Activated CD4-positive, alpha-beta T cell treated with anti-CD3 and anti-CD28 coated beads, Interleukin-2, amount 10 ng/mL, durations not matched to agents 7 days and 5 days (primary cell): Measurements from ENCODE around the gene MYMX. TPM values are rescaled to one million over a fixed set of nuclear protein-coding genes. Genes with fewer than 3 reads are reported as not detected.
A peak's percentile ranks its signal among the peaks of the same experiment; 100 is the strongest.

Experiments
- CTCF ChIA-PET: fragments of 350-600 bp; sonication (Branson Sonifier 250); formaldehyde crosslinking; loops from one replicate; lab custom pipeline; 2021; ENCODE audit warnings: antibody characterized with exemption; lab: Charles Lee
- POLR2A ChIA-PET: fragments of 350-600 bp; sonication (Branson Sonifier 250); formaldehyde crosslinking; loops from one replicate; lab custom pipeline; 2021; ENCODE audit warnings: antibody characterized with exemption; lab: Charles Lee
- DNase-seq: peaks from one replicate; pipeline ENCODE4 v3.0.0-alpha.2; 2020
- H3K27ac Mint-ChIP-seq: one replicate; pipeline ENCODE4 v1.8.0; 2021; ENCODE audit warnings: mild to moderate bottlenecking, moderate library complexity, mixed read lengths
- H3K27me3 Mint-ChIP-seq: one replicate; pipeline ENCODE4 v1.8.0; 2021; ENCODE audit warnings: mixed read lengths
- H3K36me3 Mint-ChIP-seq: one replicate; pipeline ENCODE4 v1.8.0; 2021; ENCODE audit warnings: low read depth, mixed read lengths
- H3K4me1 Mint-ChIP-seq: one replicate; pipeline ENCODE4 v1.8.0; 2021; ENCODE audit warnings: mixed read lengths
- H3K4me3 Mint-ChIP-seq: one replicate; pipeline ENCODE4 v1.8.0; 2021; ENCODE audit warnings: mild to moderate bottlenecking, moderate library complexity, mixed read lengths
- H3K9me3 Mint-ChIP-seq: one replicate; pipeline ENCODE4 v1.8.0; 2021; ENCODE audit warnings: mixed read lengths
- total RNA-seq, 2 experiments: library from RNA; stranded (reverse); gene quantifications; one replicate each; pipeline ENCODE4 v1.2.3, GENCODE V29; 2021

MYMX gene
- not detected for total RNA-seq

DNA sequence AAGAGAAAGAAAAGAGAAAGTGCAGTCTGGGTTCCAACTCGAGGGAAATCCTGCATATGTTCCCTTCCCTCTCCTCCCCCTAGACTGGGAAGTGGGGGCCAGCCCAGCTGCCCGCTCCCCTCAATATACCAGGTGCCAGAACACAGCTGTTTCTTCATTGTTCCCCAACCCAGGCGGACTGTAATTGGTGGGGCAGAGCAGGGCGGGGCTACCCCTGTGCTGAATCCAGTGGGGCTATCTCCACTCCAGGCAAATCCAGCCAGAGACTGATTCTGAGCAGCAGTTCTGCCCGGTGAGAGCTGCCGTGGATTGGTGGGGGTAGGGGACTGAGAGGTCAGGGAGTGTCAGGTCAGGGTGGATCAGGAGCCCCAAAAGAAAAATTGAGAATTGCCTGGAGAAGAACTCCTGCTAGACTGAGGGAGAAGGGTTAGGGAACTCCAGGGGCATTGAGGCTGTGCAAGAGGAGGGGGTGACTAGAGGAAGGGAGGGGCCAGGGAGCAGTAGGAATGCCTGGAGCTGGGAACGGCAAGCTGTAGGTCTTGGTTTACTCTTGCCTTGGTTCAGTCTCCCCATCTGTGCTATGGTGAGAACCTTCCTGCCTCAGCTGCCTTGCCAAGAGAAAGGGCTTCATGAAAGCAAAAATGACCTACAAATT is at the start of gene MYMX:
MYMX (plus strand) TSS at position 250 of the 655 bp plus-strand sequence. CDS start 546 bp downstream, outside the sequence.
- ChIA-PET POLR2A (no interaction called here), CTCF (no interaction called here)
- no peak within 1 kb of the TSS for H3K27ac Mint-ChIP-seq
- H3K9me3 Mint-ChIP-seq = no peaks in the 10 kb centered on the region
- DNase-seq = no peak
- H3K4me3 Mint-ChIP-seq = no peak within 1 kb of the TSS
- peaks cover 19% of the 10 kb centered on the region for H3K4me1 Mint-ChIP-seq
- no peaks in the 10 kb centered on the region for H3K36me3 Mint-ChIP-seq
- H3K27me3 Mint-ChIP-seq = peaks cover 15% of the 10 kb centered on the region

DNA sequence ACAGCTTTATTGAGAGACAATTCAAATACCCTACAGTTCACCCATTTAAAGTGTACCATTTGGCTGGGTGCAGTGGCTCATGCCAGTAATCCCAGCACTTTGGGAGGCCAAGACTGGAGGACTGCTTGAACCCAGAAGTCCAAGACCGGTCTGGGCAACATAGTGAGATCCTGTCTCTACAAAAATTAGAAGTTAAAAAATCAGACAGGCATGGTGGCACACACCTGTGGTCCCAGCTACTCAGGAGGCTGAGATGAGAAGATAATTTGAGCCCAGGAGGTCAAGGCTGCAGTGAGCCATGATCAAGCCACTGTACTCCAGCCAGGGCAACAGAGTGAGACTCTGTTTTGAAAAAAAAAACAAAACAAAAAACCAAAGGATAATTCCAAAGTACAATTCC is 49.2 kb upstream of the MYMX start:
- ChIA-PET POLR2A (interaction anchor here (0.6 kb wide), 1 partner anchor 313 kb away, joined by 5 read pairs; no protein-coding TSS in a partner anchor), CTCF (interaction anchor here (1.0 kb wide), 1 partner anchor 16 kb away, joined by 3 read pairs; no protein-coding TSS in a partner anchor)
- Mint-ChIP-seq H3K9me3 (no peaks in the 10 kb centered on the region), H3K4me3 (no peak overlapping the region), H3K27ac (no peak overlapping the region), H3K36me3 (no peaks in the 10 kb centered on the region), H3K27me3 (peaks cover 8% of the 10 kb centered on the region), H3K4me1 (peaks cover 30% of the 10 kb centered on the region)
- DNase-seq = no peak

DNA sequence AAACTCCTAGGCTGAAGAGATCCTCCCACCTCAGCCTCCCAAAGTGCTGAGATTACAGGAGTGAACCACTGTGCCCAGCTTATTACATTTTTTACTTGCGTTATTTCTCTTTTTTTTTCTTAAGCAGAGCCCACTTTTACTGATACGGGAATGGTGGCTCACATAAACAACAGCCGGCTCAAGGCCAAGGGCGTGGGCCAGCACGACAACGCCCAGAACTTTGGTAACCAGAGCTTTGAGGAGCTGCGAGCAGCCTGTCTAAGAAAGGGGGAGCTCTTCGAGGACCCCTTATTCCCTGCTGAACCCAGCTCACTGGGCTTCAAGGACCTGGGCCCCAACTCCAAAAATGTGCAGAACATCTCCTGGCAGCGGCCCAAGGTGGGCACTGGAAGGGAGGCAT is 47.6 kb upstream of the MYMX start:
- H3K4me1 Mint-ChIP-seq = peaks cover 33% of the 10 kb centered on the region
- POLR2A ChIA-PET = no interaction called here
- peaks cover 4% of the 10 kb centered on the region for H3K27me3 Mint-ChIP-seq
- no peaks in the 10 kb centered on the region for H3K9me3 Mint-ChIP-seq
- no peak for DNase-seq
- CTCF ChIA-PET = interaction anchor here (0.7 to 1.8 kb wide), 5 partner anchors 9 to 172 kb away, joined by 3 to 4 read pairs (median 3); partner anchors contain the start of gene CAPN11
- H3K36me3 Mint-ChIP-seq = no peaks in the 10 kb centered on the region
- H3K27ac Mint-ChIP-seq = no peak overlapping the region
- no peak overlapping the region for H3K4me3 Mint-ChIP-seq

DNA sequence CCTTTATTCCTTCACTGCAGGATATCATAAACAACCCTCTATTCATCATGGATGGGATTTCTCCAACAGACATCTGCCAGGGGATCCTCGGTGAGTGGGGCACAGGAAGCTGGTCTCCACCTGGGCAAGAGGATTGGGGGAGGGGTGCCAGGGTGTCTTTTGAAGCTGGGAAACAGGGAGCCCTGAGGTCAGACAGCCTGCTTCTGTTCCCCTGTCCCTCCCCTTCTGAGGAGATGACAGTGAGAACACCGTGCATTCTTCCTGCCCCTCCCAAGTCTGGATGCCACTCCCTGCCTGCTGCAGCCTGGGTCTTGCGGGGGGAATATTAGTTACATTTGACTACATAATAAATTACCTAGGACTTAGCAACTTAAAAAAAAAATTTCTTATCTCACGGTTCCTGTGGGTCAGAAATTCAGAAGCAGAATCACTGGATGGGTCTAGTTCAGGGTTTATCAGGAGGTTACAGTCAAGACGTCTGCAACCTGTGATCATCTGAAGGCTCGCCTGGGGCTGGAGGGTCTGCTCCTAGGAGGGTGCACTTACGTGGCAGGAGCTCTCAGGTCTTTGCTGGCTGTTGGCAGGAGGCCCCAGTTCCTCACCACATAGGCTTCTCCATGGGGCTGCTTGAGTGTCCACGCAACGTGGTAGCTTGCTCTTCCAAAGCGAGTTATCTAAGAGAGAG is 46.7 kb upstream of the MYMX start:
- Mint-ChIP-seq H3K4me1 (peaks cover 33% of the 10 kb centered on the region), H3K36me3 (no peaks in the 10 kb centered on the region), H3K27ac (no peak overlapping the region), H3K9me3 (no peaks in the 10 kb centered on the region), H3K27me3 (no peaks in the 10 kb centered on the region), H3K4me3 (no peak overlapping the region)
- ChIA-PET CTCF (interaction anchor here (0.7 to 1.8 kb wide), 5 partner anchors 8 to 172 kb away, joined by 3 to 4 read pairs (median 3); partner anchors contain the start of gene CAPN11), POLR2A (no interaction called here)
- DNase-seq = no peak

DNA sequence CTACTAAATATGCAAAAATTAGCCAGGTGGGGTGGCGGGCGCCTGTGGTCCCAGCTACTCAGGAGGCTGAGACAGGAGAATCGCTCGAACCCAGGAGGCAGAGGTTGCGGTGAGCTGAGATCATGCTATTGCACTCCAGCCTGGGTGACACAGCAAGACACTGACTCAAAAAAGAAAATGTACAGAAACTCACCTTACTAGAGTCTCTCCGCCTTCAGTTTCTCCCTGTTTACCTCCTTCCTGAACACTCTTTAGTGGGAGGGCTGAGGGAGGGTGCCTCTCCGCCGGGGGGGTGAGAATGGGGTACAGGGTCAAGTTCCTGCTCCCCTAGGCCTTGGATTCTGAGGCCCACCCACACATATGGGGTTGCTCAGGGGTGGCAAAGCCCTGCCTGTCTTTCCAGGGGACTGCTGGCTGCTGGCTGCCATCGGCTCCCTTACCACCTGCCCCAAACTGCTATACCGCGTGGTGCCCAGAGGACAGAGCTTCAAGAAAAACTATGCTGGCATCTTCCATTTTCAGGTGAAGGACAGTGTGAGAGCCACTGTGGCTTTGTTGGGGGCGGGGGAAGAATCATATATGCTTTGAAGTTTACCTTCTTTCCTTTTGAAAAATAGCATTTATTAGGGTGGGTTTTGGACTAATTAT is 44.7 kb upstream of the MYMX start:
- H3K27ac Mint-ChIP-seq = peak overlapping the region; percentile 93
- H3K4me3 Mint-ChIP-seq = peak overlapping the region; percentile 53
- no peaks in the 10 kb centered on the region for H3K9me3 Mint-ChIP-seq
- peak; percentile 34 for DNase-seq
- CTCF ChIA-PET = interaction anchor here (1.5 to 2.1 kb wide), 2 partner anchors 74 to 85 kb away, joined by 5 to 9 read pairs; no protein-coding TSS in a partner anchor
- peaks cover 31% of the 10 kb centered on the region for H3K4me1 Mint-ChIP-seq
- no peaks in the 10 kb centered on the region for H3K27me3 Mint-ChIP-seq
- POLR2A ChIA-PET = interaction anchor here (0.6 kb wide), 1 partner anchor 80 kb away, joined by 3 read pairs; no protein-coding TSS in a partner anchor
- no peaks in the 10 kb centered on the region for H3K36me3 Mint-ChIP-seq

DNA sequence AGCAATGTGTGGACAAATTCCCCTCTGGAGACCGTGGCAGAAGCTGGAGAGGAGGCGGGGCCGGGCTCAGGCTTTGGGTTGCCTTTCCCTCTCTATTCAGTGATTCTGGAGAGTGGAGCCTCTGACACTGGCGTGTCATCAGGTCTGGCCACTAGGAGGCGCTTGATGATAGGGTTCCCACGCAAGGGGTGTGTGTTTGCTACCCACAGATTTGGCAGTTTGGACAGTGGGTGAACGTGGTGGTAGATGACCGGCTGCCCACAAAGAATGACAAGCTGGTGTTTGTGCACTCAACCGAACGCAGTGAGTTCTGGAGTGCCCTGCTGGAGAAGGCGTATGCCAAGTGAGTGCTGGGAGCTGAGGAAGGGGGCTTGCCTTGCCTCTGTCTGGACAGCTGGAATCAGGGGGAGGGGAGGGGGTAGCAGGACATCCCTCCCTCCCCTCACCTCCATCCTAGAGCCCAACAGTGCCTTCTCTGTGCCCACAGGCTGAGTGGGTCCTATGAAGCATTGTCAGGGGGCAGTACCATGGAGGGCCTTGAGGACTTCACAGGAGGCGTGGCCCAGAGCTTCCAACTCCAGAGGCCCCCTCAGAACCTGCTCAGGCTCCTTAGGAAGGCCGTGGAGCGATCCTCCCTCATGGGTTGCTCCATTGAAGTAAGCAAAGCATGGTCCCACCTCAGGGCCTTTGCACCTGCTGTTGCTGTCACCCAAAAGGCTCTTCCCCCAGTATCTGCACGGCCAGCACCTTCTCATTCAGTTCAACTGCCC is 43.8 kb upstream of the MYMX start:
- Mint-ChIP-seq H3K27ac (peak overlapping the region; percentile 93), H3K9me3 (no peaks in the 10 kb centered on the region), H3K27me3 (no peaks in the 10 kb centered on the region), H3K4me1 (peaks cover 34% of the 10 kb centered on the region), H3K4me3 (peak overlapping the region; percentile 53), H3K36me3 (no peaks in the 10 kb centered on the region)
- ChIA-PET CTCF (interaction anchor here (0.6 to 2.1 kb wide), 5 partner anchors 10 to 84 kb away, joined by 3 to 9 read pairs (median 3); no protein-coding TSS in a partner anchor), POLR2A (interaction anchor here (0.6 kb wide), 2 partner anchors 29 to 79 kb away, joined by 3 read pairs; no protein-coding TSS in a partner anchor)
- DNase-seq = peak; percentile 87

DNA sequence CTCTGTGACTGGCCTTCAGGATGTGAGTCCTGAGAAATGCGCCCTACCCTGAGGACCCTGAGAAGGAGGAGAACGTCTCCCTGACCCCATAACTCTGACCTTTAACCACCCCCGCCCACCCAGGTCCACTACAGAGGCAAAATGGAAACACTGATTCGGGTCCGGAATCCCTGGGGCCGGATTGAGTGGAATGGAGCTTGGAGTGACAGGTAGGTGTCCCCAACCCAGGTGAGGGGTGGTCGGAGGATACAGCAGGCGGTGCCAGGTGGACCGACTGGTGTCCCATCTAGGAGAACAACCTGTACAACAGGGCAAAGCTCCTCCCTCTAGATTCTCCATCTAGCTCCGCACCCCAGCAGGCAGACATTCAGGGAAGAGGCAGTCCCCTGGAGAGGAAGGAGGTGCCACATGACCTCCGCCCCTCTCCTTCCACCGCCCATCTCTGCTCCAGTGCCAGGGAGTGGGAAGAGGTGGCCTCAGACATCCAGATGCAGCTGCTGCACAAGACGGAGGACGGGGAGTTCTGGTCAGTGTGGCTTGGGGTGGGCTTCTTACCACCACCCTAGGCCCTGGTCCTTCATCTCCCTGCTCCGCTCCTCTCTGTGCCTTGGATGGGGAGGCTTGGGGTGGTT is 40.5 kb upstream of the MYMX start:
- H3K9me3 Mint-ChIP-seq = no peaks in the 10 kb centered on the region
- no peaks in the 10 kb centered on the region for H3K36me3 Mint-ChIP-seq
- ChIA-PET POLR2A (no interaction called here), CTCF (interaction anchor here (0.9 to 2.0 kb wide), 3 partner anchors 14 to 35 kb away, joined by 3 to 7 read pairs (median 3); no protein-coding TSS in a partner anchor)
- peaks cover 24% of the 10 kb centered on the region for H3K4me1 Mint-ChIP-seq
- no peak overlapping the region for H3K27ac Mint-ChIP-seq
- H3K27me3 Mint-ChIP-seq = no peaks in the 10 kb centered on the region
- no peak for DNase-seq
- H3K4me3 Mint-ChIP-seq = no peak overlapping the region

DNA sequence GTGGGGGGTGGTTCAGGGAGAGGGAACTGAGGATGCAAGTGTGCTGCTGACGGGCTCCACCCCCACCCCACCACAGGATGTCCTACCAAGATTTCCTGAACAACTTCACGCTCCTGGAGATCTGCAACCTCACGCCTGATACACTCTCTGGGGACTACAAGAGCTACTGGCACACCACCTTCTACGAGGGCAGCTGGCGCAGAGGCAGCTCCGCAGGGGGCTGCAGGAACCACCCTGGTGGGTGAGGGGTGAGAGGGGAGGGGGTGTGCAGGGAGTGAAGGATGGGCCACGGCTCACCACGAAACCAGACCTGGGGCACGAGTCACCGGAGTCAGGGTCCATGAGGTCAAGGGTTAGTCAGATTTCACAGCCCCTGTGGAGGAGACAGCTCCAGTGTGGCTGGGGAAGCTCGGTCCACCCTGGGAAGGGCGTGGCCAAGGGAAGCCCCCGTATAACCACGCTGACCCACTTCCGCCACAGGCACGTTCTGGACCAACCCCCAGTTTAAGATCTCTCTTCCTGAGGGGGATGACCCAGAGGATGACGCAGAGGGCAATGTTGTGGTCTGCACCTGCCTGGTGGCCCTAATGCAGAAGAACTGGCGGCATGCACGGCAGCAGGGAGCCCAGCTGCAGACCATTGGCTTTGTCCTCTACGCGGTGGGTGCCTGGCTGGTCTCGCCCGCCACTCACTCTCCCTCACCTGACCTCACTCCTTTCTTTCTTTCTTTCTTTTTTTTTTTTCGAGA is 39.8 kb upstream of the MYMX start:
- CTCF ChIA-PET = interaction anchor here (0.9 to 2.0 kb wide), 3 partner anchors 13 to 34 kb away, joined by 3 to 7 read pairs (median 3); no protein-coding TSS in a partner anchor
- POLR2A ChIA-PET = interaction anchor here (0.6 kb wide), 2 partner anchors 163 to 289 kb away, joined by 3 to 4 read pairs; no protein-coding TSS in a partner anchor
- Mint-ChIP-seq H3K27ac (no peak overlapping the region), H3K4me1 (peaks cover 19% of the 10 kb centered on the region), H3K36me3 (no peaks in the 10 kb centered on the region), H3K27me3 (no peaks in the 10 kb centered on the region), H3K9me3 (no peaks in the 10 kb centered on the region), H3K4me3 (no peak overlapping the region)
- no peak for DNase-seq

DNA sequence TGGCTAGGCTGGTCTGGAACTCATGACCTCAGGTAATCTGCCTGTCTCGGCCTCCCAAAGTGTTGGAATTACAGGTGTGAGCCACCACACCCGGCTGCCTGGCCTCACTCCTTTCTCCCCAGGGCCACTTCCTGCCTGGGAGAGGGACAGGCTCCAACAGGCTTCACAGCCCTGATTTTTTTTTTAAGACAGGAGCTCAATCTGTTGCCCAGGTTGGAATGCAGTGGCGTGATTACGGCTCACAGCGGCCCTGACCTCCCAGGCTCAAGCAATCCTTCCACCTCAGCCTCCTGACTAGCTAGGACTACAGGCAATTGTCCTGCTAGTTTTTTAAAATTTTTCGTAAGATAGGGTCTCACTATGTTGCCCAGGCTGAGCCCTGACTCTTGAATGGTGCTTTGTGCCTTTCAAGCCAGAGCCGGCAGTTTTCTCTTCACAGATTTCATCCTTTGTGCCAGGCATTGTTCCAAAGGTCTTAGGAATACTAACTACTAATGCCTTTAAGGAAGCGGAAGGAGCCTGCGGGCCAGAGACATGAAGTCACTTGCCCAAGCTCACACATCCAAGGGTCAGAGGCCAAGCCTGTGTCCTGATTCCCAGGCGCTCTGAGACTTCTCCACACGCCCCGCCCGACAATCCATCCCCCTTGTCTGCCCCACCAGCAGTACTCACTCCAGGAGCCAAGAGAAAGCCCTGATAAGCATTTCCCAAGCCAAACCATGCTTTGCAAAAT is 38.9 kb upstream of the MYMX start:
- Mint-ChIP-seq H3K4me1 (peaks cover 9% of the 10 kb centered on the region), H3K4me3 (no peak overlapping the region), H3K9me3 (no peaks in the 10 kb centered on the region), H3K27ac (no peak overlapping the region), H3K36me3 (no peaks in the 10 kb centered on the region), H3K27me3 (no peaks in the 10 kb centered on the region)
- ChIA-PET CTCF (interaction anchor here (1.1 to 1.5 kb wide), 3 partner anchors 9 to 15 kb away, joined by 3 to 5 read pairs (median 4); no protein-coding TSS in a partner anchor), POLR2A (interaction anchor here (0.6 kb wide), 1 partner anchor 288 kb away, joined by 4 read pairs; no protein-coding TSS in a partner anchor)
- no peak for DNase-seq

DNA sequence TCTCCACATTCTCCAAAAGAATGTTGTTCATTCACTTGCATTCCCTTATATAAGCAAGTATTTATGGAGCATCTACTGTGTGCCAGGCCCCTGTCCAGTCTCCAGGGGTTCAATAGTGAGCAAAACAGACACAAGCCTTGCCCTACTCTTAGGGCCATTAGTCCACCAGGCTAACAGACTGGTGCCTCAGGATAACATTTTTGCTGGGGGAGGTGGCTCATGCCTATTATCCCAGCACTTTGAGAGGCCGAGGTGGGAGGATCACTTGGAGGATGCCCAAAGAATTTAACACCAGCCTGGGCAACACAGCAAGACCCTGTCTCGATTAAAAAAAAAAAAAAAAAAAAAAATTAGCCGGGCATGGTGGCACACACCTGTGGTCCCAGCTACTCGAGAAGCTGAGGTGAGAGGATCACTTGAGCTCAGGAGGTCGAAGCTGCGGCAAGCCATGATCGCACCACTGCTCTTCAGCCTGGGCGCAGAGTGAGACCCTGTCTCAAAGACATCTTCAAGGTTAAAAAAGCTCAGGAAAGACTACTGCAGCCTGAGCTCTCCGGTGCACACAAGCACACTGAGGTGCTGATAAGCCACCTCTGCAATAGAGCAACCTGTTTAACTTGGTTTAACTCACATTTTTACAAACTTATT is 38.2 kb upstream of the MYMX start:
- ChIA-PET POLR2A (no interaction called here), CTCF (interaction anchor here (1.0 to 1.5 kb wide), 4 partner anchors 10 to 79 kb away, joined by 3 to 5 read pairs (median 4); partner anchors contain the start of gene SLC35B2)
- Mint-ChIP-seq H3K9me3 (no peaks in the 10 kb centered on the region), H3K27me3 (no peaks in the 10 kb centered on the region), H3K27ac (no peak overlapping the region), H3K4me3 (no peak overlapping the region), H3K4me1 (peaks cover 9% of the 10 kb centered on the region), H3K36me3 (no peaks in the 10 kb centered on the region)
- DNase-seq = no peak
